HEK293T (cell line): ENCODE measurements around the gene EPHA3.
A peak's percentile ranks its signal among the peaks of the same experiment; 100 is the strongest.

Experiments used
- CTCF ChIA-PET: fragments of 350-600 bp; formaldehyde crosslinking; extraction: SDS; loops from one replicate; lab custom pipeline; 2021; ENCODE audit warnings: antibody characterized with exemption, inconsistent platforms; lab: Yijun Ruan, JAX
- POLR2A ChIA-PET: fragments of 350-600 bp; formaldehyde crosslinking; extraction: SDS; loops from one replicate; lab custom pipeline; 2020; ENCODE audit warnings: antibody characterized with exemption, inconsistent platforms; lab: Yijun Ruan, JAX
- DNase-seq: peaks from one replicate; pipeline ENCODE4 v3.0.0; 2012; ENCODE audit warnings: mixed read lengths; ENCODE audit errors: extremely low spot score
- ARNT ChIP-seq: fragments of 450-650 bp; IDR thresholded peaks from 2 replicates; pipeline ENCODE4 v1.6.1; 2017; ENCODE audit warnings: mild to moderate bottlenecking
- BHLHE40 ChIP-seq: fragments of 450-650 bp; IDR thresholded peaks from 2 replicates; pipeline ENCODE4 v1.6.1; 2016; ENCODE audit warnings: mild to moderate bottlenecking, moderate library complexity, borderline replicate concordance
- CTBP1 ChIP-seq: fragments of 450-650 bp; IDR thresholded peaks from 2 replicates; pipeline ENCODE4 v1.6.1; 2016; ENCODE audit warnings: borderline replicate concordance
- ELF4 ChIP-seq: fragments of 450-650 bp; IDR thresholded peaks from 2 replicates; pipeline ENCODE4 v1.6.1; 2017; ENCODE audit warnings: antibody characterized with exemption
- FOXA1 ChIP-seq: fragments of 450-650 bp; IDR thresholded peaks from 2 replicates; pipeline ENCODE4 v1.6.1; 2016; ENCODE audit warnings: mild to moderate bottlenecking
- FOXK2 ChIP-seq: fragments of 450-650 bp; IDR thresholded peaks from 2 replicates; pipeline ENCODE4 v1.6.1; 2016; ENCODE audit warnings: mild to moderate bottlenecking
- FOXM1 ChIP-seq: fragments of 450-650 bp; IDR thresholded peaks from 2 replicates; pipeline ENCODE4 v1.6.1; 2017; ENCODE audit warnings: mild to moderate bottlenecking, borderline replicate concordance
- HDGF ChIP-seq: fragments of 450-650 bp; IDR thresholded peaks from 2 replicates; pipeline ENCODE4 v1.6.1; 2017; ENCODE audit warnings: antibody characterized with exemption, borderline replicate concordance
- L3MBTL2 ChIP-seq: fragments of 450-650 bp; conservative IDR thresholded peaks from 2 replicates; pipeline ENCODE4 v1.6.1; 2016; ENCODE audit warnings: mild to moderate bottlenecking
- LEF1 ChIP-seq: fragments of 450-650 bp; IDR thresholded peaks from 2 replicates; pipeline ENCODE4 v1.6.1; 2017; ENCODE audit warnings: mild to moderate bottlenecking, borderline replicate concordance
- NFRKB ChIP-seq: fragments of 450-650 bp; IDR thresholded peaks from 2 replicates; pipeline ENCODE4 v1.6.1; 2016; ENCODE audit warnings: mild to moderate bottlenecking, moderate library complexity
- PKNOX1 ChIP-seq: fragments of 450-650 bp; IDR thresholded peaks from 2 replicates; pipeline ENCODE4 v1.6.1; 2016
- SP1 ChIP-seq: fragments of 450-650 bp; IDR thresholded peaks from 2 replicates; pipeline ENCODE4 v1.6.1; 2017
- SUZ12 ChIP-seq: fragments of 450-650 bp; IDR thresholded peaks from 2 replicates; pipeline ENCODE4 v1.6.1; 2016; ENCODE audit warnings: mild to moderate bottlenecking
- TARDBP ChIP-seq: fragments of 450-650 bp; IDR thresholded peaks from 2 replicates; pipeline ENCODE4 v1.6.1; 2016
- ZNF384 ChIP-seq: fragments of 450-650 bp; IDR thresholded peaks from 2 replicates; pipeline ENCODE4 v1.6.1; 2016

EPHA3 gene

GRCh38 chr3:89360156-89360555, 252.7 kb downstream of the EPHA3 start:
- DNase-seq = no peak
- TF ChIP-seq CTBP1 (no peak), FOXM1 (no peak), SP1 (no peak), NFRKB (no peak), ELF4 (no peak), BHLHE40 (no peak), SUZ12 (no peak), LEF1 (no peak), ARNT (no peak), TARDBP (no peak), HDGF (no peak), FOXA1 (no peak), PKNOX1 (no peak)
- ChIA-PET CTCF (no interaction called here), POLR2A (no interaction called here)

GRCh38 chr3:89362496-89362895, 255.1 kb downstream of the EPHA3 start:
- CTCF ChIA-PET = no interaction called here

GRCh38 chr3:89363171-89363570, 255.8 kb downstream of the EPHA3 start:
- ChIA-PET CTCF (no interaction called here), POLR2A (no interaction called here)
- no peak for DNase-seq
- no peak for TF ChIP-seq LEF1
- TF ChIP-seq FOXA1 = no peak
- TF ChIP-seq ZNF384 = no peak
- TF ChIP-seq L3MBTL2 = no peak
- TF ChIP-seq PKNOX1 = no peak
- no peak for TF ChIP-seq NFRKB
- TF ChIP-seq ARNT = no peak

More at GRCh38 chr3:89362496-89362895, 255.1 kb downstream of the EPHA3 start:
- POLR2A ChIA-PET = no interaction called here
- no peak for DNase-seq
- TF ChIP-seq NFRKB (no peak), SUZ12 (no peak), SP1 (no peak)

GRCh38 chr3:89364314-89364713, 256.9 kb downstream of the EPHA3 start:
- ChIA-PET CTCF (no interaction called here), POLR2A (no interaction called here)
- TF ChIP-seq SUZ12 (no peak), PKNOX1 (peak; percentile 74), ARNT (no peak), HDGF (no peak), FOXK2 (no peak)
- DNase-seq = no peak

- ChIA-PET CTCF (no interaction called here), POLR2A (no interaction called here)
- DNase-seq = no peak
- no peak for TF ChIP-seq ELF4
- no peak for TF ChIP-seq FOXM1
- no peak for TF ChIP-seq FOXA1
- TF ChIP-seq SUZ12 = no peak
- no peak for TF ChIP-seq FOXK2
- TF ChIP-seq ARNT = no peak
- TF ChIP-seq LEF1 = no peak
- TF ChIP-seq CTBP1 = no peak
- TF ChIP-seq SP1 = no peak
- TF ChIP-seq BHLHE40 = no peak
- TF ChIP-seq HDGF = no peak
- no peak for TF ChIP-seq TARDBP
Observed at GRCh38 chr3:89367166-89367565, 259.7 kb downstream of the EPHA3 start.

- POLR2A ChIA-PET = no interaction called here
- TF ChIP-seq ELF4 (no peak), HDGF (no peak), TARDBP (no peak), LEF1 (no peak), FOXK2 (no peak), PKNOX1 (no peak), FOXA1 (no peak), FOXM1 (no peak), CTBP1 (no peak), NFRKB (no peak), ARNT (no peak), ZNF384 (no peak), SP1 (no peak), SUZ12 (no peak)
- no peak for DNase-seq
- CTCF ChIA-PET = no interaction called here
Observed at GRCh38 chr3:89368846-89369245, 261.4 kb downstream of the EPHA3 start.

GRCh38 chr3:89372456-89372855, 265.0 kb downstream of the EPHA3 start:
- DNase-seq = no peak
- ChIA-PET CTCF (no interaction called here), POLR2A (no interaction called here)
- no peak for TF ChIP-seq ELF4
- TF ChIP-seq LEF1 = no peak
- TF ChIP-seq ARNT = no peak
- no peak for TF ChIP-seq NFRKB
- no peak for TF ChIP-seq L3MBTL2
- TF ChIP-seq SP1 = no peak
- no peak for TF ChIP-seq TARDBP
- no peak for TF ChIP-seq ZNF384
- no peak for TF ChIP-seq FOXK2
- no peak for TF ChIP-seq HDGF
- TF ChIP-seq PKNOX1 = no peak
- TF ChIP-seq FOXA1 = no peak
- TF ChIP-seq BHLHE40 = no peak
- no peak for TF ChIP-seq SUZ12
- TF ChIP-seq FOXM1 = no peak
- no peak for TF ChIP-seq CTBP1
